Suppressor macrophage treated with lipopolysaccharide for 4 hours (primary cell): ENCODE data around the gene PLA2G4F.
"Not testable (repeated sequence)": the region's sequence is repeated elsewhere in the genome, so short reads cannot be mapped to it uniquely, and the experiment has no call there.

Source experiments
- DNase-seq: peaks from one replicate; pipeline ENCODE4 v3.0.0-alpha.2; 2020

The PLA2G4F gene

GRCh38 chr15:42092398-42093318, 63.8 kb downstream of the PLA2G4F start:
- DNase-seq: no peak

- not testable (repeated sequence) for DNase-seq
Observed at GRCh38 chr15:42091753-42092397, 64.6 kb downstream of the PLA2G4F start.

GRCh38 chr15:42090781-42091180, 65.7 kb downstream of the PLA2G4F start:
- DNase-seq: no peak

GRCh38 chr15:42090370-42090769, 66.1 kb downstream of the PLA2G4F start:
- DNase-seq: no peak

GRCh38 chr15:42089942-42090341, 66.5 kb downstream of the PLA2G4F start:
- no peak for DNase-seq
